ENCODE data around the gene ELP1. TPM values are rescaled to one million over a fixed set of nuclear protein-coding genes. Genes with fewer than 3 reads are reported as not detected.
"Not testable (repeated sequence)": the region's sequence is repeated elsewhere in the genome, so short reads cannot be mapped to it uniquely, and the experiment has no call there.

The ELP1 gene
- total RNA-seq, 1 donor from 2014 or later: 51.9 TPM

DNA sequence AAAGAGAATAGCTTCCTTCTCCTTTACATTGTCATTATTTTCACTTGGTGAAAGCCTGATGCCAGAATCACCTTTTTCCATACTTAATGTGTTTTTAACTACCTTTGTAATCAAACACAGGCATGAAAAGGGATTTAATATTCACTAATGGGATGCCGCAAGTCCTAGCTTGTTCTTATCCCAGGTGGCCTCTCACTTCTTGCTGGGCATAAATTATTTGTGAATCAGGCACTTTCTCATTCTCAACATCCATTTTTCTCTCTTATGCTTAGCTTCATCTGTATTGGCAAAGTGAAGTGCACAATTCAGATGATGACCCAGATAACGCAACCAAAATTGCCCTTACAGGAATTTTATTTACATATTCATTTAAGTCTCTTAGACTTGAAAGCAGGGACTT lies 89.1 kb downstream of the ELP1 start:
- Mint-ChIP-seq H3K27me3 (ENCODE audit: unreplicated experiment) (no peaks in the 10 kb centered on the region), H3K9me3 (ENCODE audit: unreplicated experiment) (no peaks in the 10 kb centered on the region), H3K36me3 (ENCODE audit: unreplicated experiment) (no peaks in the 10 kb centered on the region), H3K4me1 (ENCODE audit: low read depth, unreplicated experiment) (no peaks in the 10 kb centered on the region), H3K4me3 (ENCODE audit: unreplicated experiment) (no peak overlapping the region), H3K27ac (ENCODE audit: unreplicated experiment) (no peak overlapping the region)
- TF ChIP-seq, protein P1, sequence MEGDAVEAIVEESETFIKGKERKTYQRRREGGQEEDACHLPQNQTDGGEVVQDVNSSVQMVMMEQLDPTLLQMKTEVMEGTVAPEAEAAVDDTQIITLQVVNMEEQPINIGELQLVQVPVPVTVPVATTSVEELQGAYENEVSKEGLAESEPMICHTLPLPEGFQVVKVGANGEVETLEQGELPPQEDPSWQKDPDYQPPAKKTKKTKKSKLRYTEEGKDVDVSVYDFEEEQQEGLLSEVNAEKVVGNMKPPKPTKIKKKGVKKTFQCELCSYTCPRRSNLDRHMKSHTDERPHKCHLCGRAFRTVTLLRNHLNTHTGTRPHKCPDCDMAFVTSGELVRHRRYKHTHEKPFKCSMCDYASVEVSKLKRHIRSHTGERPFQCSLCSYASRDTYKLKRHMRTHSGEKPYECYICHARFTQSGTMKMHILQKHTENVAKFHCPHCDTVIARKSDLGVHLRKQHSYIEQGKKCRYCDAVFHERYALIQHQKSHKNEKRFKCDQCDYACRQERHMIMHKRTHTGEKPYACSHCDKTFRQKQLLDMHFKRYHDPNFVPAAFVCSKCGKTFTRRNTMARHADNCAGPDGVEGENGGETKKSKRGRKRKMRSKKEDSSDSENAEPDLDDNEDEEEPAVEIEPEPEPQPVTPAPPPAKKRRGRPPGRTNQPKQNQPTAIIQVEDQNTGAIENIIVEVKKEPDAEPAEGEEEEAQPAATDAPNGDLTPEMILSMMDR (IDR thresholded peaks at IDR 0.05; ENCODE audit: partially characterized antibody, unreplicated experiment): no peak
- DNase-seq: no peak

GRCh38 chr9:108844391-108844790 lies 89.5 kb downstream of the ELP1 start:
- Mint-ChIP-seq H3K9me3 (ENCODE audit: unreplicated experiment) (no peaks in the 10 kb centered on the region), H3K27ac (ENCODE audit: unreplicated experiment) (no peak overlapping the region), H3K36me3 (ENCODE audit: unreplicated experiment) (no peaks in the 10 kb centered on the region), H3K27me3 (ENCODE audit: unreplicated experiment) (no peaks in the 10 kb centered on the region), H3K4me1 (ENCODE audit: low read depth, unreplicated experiment) (no peaks in the 10 kb centered on the region), H3K4me3 (ENCODE audit: unreplicated experiment) (no peak overlapping the region)
- TF ChIP-seq, protein P1 (IDR thresholded peaks at IDR 0.05; ENCODE audit: partially characterized antibody, unreplicated experiment): no peak
- DNase-seq: no peak

DNA sequence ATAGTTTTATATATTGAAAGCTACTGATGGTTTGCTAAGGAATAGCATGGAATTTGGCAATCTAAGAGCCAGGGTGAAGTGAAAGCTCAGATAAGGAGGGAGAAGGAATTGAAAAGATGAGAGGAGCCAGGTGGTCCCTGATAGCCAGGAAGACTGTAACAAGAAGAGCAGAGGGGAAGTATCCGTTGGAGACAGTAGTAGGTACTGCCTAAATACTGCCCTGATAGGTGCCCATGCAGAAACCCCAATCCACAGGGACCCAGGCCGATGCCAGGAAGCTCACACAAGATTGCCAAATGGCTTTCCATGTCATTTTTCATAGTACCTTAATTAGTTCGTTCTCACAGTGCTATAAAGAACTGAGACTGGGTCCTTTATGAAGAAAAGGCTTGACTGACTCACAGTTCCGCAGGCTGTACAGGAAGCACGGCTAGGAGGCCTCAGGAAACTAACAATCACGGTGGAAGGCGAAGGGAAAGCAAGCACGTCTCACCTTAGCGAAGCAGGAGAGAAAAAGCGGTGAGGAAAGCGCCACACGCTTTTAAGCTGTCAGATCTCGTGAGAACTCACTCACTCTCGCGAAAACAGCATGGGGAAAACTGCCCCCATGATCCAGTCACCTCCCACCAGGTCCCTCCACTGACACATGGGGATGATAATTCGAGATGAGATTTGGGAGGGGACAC lies 91.2 kb downstream of the ELP1 start:
- H3K9me3 Mint-ChIP-seq (ENCODE audit: unreplicated experiment): no peaks in the 10 kb centered on the region
- DNase-seq: no peak
- no peaks in the 10 kb centered on the region for H3K4me1 Mint-ChIP-seq (ENCODE audit: low read depth, unreplicated experiment)
- no peak overlapping the region for H3K4me3 Mint-ChIP-seq (ENCODE audit: unreplicated experiment)
- H3K36me3 Mint-ChIP-seq (ENCODE audit: unreplicated experiment): no peaks in the 10 kb centered on the region
- no peak overlapping the region for H3K27ac Mint-ChIP-seq (ENCODE audit: unreplicated experiment)
- no peaks in the 10 kb centered on the region for H3K27me3 Mint-ChIP-seq (ENCODE audit: unreplicated experiment)
- TF ChIP-seq, protein P1 (IDR thresholded peaks at IDR 0.05; ENCODE audit: partially characterized antibody, unreplicated experiment): no peak

DNA sequence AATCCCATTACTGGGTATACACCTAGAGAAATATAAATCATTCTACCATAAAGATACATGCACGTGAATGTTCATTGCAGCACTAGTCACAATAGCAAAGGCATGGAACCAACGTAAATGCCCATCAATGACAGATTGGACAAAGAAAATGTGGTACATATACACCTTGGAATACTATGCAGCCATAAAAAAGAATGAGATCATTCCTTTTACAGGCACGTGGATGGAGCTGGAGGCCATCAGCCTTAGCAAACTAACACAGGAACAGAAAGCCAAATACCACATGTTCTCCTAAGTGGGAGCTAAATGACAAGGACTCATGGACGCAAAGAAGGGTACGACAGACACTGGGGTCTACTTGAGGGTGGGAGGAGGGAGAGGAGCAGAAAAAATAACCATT lies 94.4 kb downstream of the ELP1 start:
- H3K4me1 Mint-ChIP-seq (ENCODE audit: low read depth, unreplicated experiment); H3K4me3 Mint-ChIP-seq (ENCODE audit: unreplicated experiment); H3K27ac Mint-ChIP-seq (ENCODE audit: unreplicated experiment); H3K27me3 Mint-ChIP-seq (ENCODE audit: unreplicated experiment); H3K36me3 Mint-ChIP-seq (ENCODE audit: unreplicated experiment); DNase-seq; H3K9me3 Mint-ChIP-seq (ENCODE audit: unreplicated experiment): not testable (repeated sequence)

DNA sequence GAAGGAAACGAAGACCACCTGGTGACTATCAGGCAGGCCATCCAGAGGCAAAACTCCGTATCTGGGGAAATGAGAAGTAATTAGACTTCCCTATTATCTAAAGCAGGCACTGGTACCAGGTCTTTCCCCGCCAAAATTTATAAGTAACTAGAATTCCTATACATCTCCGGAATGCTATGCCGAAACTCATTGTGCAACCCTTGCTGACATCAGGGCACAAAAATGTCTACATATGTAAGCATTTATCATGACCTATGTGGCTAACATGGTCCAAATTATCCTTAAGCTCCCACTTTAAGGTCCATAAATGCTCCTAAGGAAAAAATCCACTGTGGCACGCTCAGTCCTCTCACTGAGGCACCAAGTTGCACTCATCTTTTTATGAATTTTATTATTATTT lies 95.9 kb downstream of the ELP1 start:
- DNase-seq: no peak
- H3K9me3 Mint-ChIP-seq (ENCODE audit: unreplicated experiment): peaks cover 2% of the 10 kb centered on the region
- H3K4me3 Mint-ChIP-seq (ENCODE audit: unreplicated experiment): no peak overlapping the region
- H3K36me3 Mint-ChIP-seq (ENCODE audit: unreplicated experiment): no peaks in the 10 kb centered on the region
- H3K4me1 Mint-ChIP-seq (ENCODE audit: low read depth, unreplicated experiment): no peaks in the 10 kb centered on the region
- H3K27me3 Mint-ChIP-seq (ENCODE audit: unreplicated experiment): no peaks in the 10 kb centered on the region
- no peak overlapping the region for H3K27ac Mint-ChIP-seq (ENCODE audit: unreplicated experiment)
- TF ChIP-seq, protein P1 (IDR thresholded peaks at IDR 0.05; ENCODE audit: partially characterized antibody, unreplicated experiment): no peak

All from glutamatergic neuron (in vitro differentiated cells).